Loucy (cell line): ENCODE results near the gene FBH1.
"Not testable (repeated sequence)": the region's sequence is repeated elsewhere in the genome, so short reads cannot be mapped to it uniquely, and the experiment has no call there.

Experiments
- EZH2phosphoT487 ChIP-seq: fragments of 200-600 bp; IDR thresholded peaks from 2 replicates; pipeline ENCODE4 v1.6.1; 2018; ENCODE audit warnings: antibody characterized with exemption, mild to moderate bottlenecking, moderate library complexity, borderline replicate concordance
- TF ChIP-seq, protein P1 (sequence below): fragments of 200-600 bp; sonication (generic); conservative IDR thresholded peaks from 2 replicates; pipeline ENCODE4 v1.5.1; 2014; ENCODE audit warnings: mild to moderate bottlenecking, antibody characterized with exemption, low read length

DNA sequence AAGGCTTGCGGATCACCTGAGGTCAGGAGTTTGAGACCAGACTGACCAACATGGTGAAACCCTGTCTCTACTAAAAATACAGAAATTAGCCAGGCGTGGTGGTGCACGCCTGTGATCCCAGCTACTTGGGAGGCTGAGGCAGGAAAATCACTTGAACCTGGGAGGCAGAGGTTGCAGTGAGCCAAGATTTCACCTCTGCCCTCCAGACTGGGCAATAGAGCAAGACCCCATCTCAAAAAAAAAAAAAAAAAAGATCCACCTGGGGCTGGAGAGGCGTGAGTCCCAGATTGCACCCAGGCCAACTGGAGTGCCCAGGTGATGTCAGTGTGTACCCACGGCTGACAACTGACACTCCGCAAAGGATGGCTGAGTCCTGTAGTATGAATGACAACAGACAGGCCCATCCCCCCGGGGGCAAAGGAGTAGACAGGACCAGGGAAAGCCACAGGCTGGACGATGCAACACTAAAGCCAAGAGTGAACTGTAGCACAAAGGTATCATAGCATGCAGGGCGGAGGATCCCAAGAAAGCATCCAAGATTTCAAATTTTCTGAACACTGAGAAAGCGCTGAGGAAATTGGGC, 72.4 kb downstream of the FBH1 start:
- TF ChIP-seq, protein P1, sequence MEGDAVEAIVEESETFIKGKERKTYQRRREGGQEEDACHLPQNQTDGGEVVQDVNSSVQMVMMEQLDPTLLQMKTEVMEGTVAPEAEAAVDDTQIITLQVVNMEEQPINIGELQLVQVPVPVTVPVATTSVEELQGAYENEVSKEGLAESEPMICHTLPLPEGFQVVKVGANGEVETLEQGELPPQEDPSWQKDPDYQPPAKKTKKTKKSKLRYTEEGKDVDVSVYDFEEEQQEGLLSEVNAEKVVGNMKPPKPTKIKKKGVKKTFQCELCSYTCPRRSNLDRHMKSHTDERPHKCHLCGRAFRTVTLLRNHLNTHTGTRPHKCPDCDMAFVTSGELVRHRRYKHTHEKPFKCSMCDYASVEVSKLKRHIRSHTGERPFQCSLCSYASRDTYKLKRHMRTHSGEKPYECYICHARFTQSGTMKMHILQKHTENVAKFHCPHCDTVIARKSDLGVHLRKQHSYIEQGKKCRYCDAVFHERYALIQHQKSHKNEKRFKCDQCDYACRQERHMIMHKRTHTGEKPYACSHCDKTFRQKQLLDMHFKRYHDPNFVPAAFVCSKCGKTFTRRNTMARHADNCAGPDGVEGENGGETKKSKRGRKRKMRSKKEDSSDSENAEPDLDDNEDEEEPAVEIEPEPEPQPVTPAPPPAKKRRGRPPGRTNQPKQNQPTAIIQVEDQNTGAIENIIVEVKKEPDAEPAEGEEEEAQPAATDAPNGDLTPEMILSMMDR: not testable (repeated sequence)
- not testable (repeated sequence) for TF ChIP-seq EZH2phosphoT487
